ENCODE measurements around the gene LETM1. TPM values are rescaled to one million over a fixed set of nuclear protein-coding genes. Genes with fewer than 3 reads are reported as not detected.

The LETM1 gene
- total and polyA plus RNA-seq, 2 of the 13 experiments (the other 11 are each of a cell fraction or from before 2014, with no cell fraction given): 9.7 to 41.6 TPM

GRCh38 chr4:1831331-1831730 lies 24.6 kb downstream of the LETM1 start:
- BruUV-seq (replicated peaks): no TSS peak
- intact Hi-C loops (cut with micrococcal nuclease; ENCODE audit: unreplicated experiment): no loop called here
- Histone ChIP-seq H3K9ac (ENCODE audit: insufficient read depth, low read depth, low read length) (no peak overlapping the region), H3K9me3 (ENCODE audit: low read length) (no peaks in the 10 kb centered on the region), H3K4me2 (ENCODE audit: low read depth, low read length) (no peak overlapping the region), H2AFZ (ENCODE audit: low read length) (no peak overlapping the region), H3K4me3 (replicated peaks in 1 of 3; ENCODE audit: insufficient read depth in 1 of 3, low read depth in 2 of 3, low read length in 3 of 3) (no peak overlapping the region), H3K79me2 (ENCODE audit: insufficient read depth, low read length) (no peaks in the 10 kb centered on the region), H3K4me1 (ENCODE audit: insufficient read depth, low read length) (peaks cover 31% of the 10 kb centered on the region), H4K20me1 (ENCODE audit: insufficient read depth, low read length) (no peaks in the 10 kb centered on the region), H3K27ac (ENCODE audit: extremely low read length, insufficient read depth, low read length) (no peak overlapping the region), H3K36me3 (replicated peaks in 1 of 2; ENCODE audit: control insufficient read depth in 1 of 2, insufficient read depth in 2 of 2, low read length in 2 of 2) (peaks cover 20 to 53% of the 10 kb centered on the region in 2 experiments; a peak in 4 of 5 replicates), H3K27me3 (ENCODE audit: control insufficient read depth in 1 of 2, insufficient read depth in 2 of 2, low read length in 2 of 2) (no peaks in the 10 kb centered on the region)
- TF ChIP-seq ZBTB33 (CRISPR knock-in tag; IDR thresholded peaks at IDR 0.05): peak; percentile 78
- TF ChIP-seq ZMYM4 (CRISPR knock-in tag; IDR thresholded peaks at IDR 0.05): no peak
- FAIRE-seq (no peak), DNase-seq (ENCODE audit: low spot score) (no peak), ATAC-seq (peak; percentile 20; the same call in 2 of the 3 replicates)
- POLR2A ChIA-PET: interaction anchor here (0.9 kb wide), 1 partner anchor 32 kb away, joined by 3 read pairs; no protein-coding TSS in a partner anchor
- CTCF ChIA-PET (ENCODE audit: low intra/inter-chr PET ratio, low total read pairs): no interaction called here
- 100% methylated on average over 3 of the region's 8 CpGs for WGBS (ENCODE audit: low lambda C conversion rate)
- in situ Hi-C loops (cut with HindIII; ENCODE audit: extremely low pct_ligation_motif_present, low pct_unique_long_range_greater_than_20kb): no loop called here

GRCh38 chr4:1830642-1831228 lies 25.2 kb downstream of the LETM1 start:
- Histone ChIP-seq H3K4me3 (replicated peaks in 1 of 3; ENCODE audit: insufficient read depth in 1 of 3, low read depth in 2 of 3, low read length in 3 of 3) (no peak overlapping the region), H3K79me2 (ENCODE audit: insufficient read depth, low read length) (no peaks in the 10 kb centered on the region), H3K4me2 (ENCODE audit: low read depth, low read length) (no peak overlapping the region), H2AFZ (ENCODE audit: low read length) (no peak overlapping the region), H3K27ac (ENCODE audit: extremely low read length, insufficient read depth, low read length) (no peak overlapping the region), H3K27me3 (ENCODE audit: control insufficient read depth in 1 of 2, insufficient read depth in 2 of 2, low read length in 2 of 2) (no peaks in the 10 kb centered on the region), H4K20me1 (ENCODE audit: insufficient read depth, low read length) (no peaks in the 10 kb centered on the region), H3K9me3 (ENCODE audit: low read length) (no peaks in the 10 kb centered on the region), H3K4me1 (ENCODE audit: insufficient read depth, low read length) (peaks cover 37% of the 10 kb centered on the region), H3K36me3 (replicated peaks in 1 of 2; ENCODE audit: control insufficient read depth in 1 of 2, insufficient read depth in 2 of 2, low read length in 2 of 2) (peaks cover 20 to 51% of the 10 kb centered on the region in 2 experiments; a peak in 4 of 5 replicates), H3K9ac (ENCODE audit: insufficient read depth, low read depth, low read length) (no peak overlapping the region)
- no peak for ATAC-seq
- no peak for FAIRE-seq
- BruUV-seq (replicated peaks): no TSS peak
- ChIA-PET POLR2A (interaction anchor here (0.9 kb wide), 1 partner anchor 33 kb away, joined by 3 read pairs; no protein-coding TSS in a partner anchor), CTCF (ENCODE audit: low intra/inter-chr PET ratio, low total read pairs) (no interaction called here)
- 100% methylated on average over 8 of the region's 8 CpGs for whole genome bisulfite sequencing (ENCODE audit: low lambda C conversion rate)
- in situ Hi-C loops (cut with HindIII; ENCODE audit: extremely low pct_ligation_motif_present, low pct_unique_long_range_greater_than_20kb) (no loop called here), intact Hi-C loops (cut with micrococcal nuclease; ENCODE audit: unreplicated experiment) (no loop called here)
- no peak for DNase-seq (ENCODE audit: low spot score)
- TF ChIP-seq SP140L (CRISPR knock-in tag; IDR thresholded peaks at IDR 0.05; ENCODE audit: borderline replicate concordance) (no peak), ZNF430 (CRISPR knock-in tag; IDR thresholded peaks at IDR 0.05) (no peak), ZNF572 (CRISPR knock-in tag; IDR thresholded peaks at IDR 0.05) (no peak), ZNF329 (CRISPR knock-in tag; IDR thresholded peaks at IDR 0.05; ENCODE audit: low read depth) (no peak), IRF9 (CRISPR knock-in tag; IDR thresholded peaks at IDR 0.05; ENCODE audit: borderline replicate concordance) (no peak), ZNF558 (CRISPR knock-in tag; IDR thresholded peaks at IDR 0.05; ENCODE audit: borderline replicate concordance) (no peak), TCF12 (IDR thresholded peaks at IDR 0.05) (no peak), TCF12 (CRISPR knock-in tag; IDR thresholded peaks at IDR 0.05) (no peak), ZNF264 (CRISPR knock-in tag; IDR thresholded peaks at IDR 0.05) (no peak), GPN1 (CRISPR knock-in tag; IDR thresholded peaks at IDR 0.05; ENCODE audit: borderline replicate concordance) (no peak), TOPORS (CRISPR knock-in tag; IDR thresholded peaks at IDR 0.05) (no peak), ZNF546 (CRISPR knock-in tag; conservative IDR thresholded peaks at IDR 0.05) (no peak), ERF (CRISPR knock-in tag; IDR thresholded peaks at IDR 0.05) (no peak)
- TF ChIP-seq, protein P1, sequence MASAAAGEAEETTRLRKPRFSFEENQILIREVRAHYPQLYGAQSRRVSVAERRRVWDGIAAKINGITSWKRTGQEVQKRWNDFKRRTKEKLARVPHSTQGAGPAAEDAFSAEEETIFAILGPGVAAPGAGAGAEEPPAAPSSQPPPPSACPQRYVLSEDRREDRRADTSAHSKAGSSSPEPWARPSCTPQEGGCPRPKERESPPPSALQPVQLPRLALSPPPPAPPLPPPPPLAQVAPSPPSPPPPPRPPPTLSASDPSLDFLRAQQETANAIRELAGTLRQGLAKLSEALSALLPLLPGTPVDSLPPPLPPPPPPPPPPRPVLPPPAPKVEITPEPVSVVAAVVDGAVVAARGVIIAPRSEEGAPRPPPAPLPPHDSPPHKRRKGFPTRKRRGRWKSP (CRISPR knock-in tag; IDR thresholded peaks at IDR 0.05): no peak
